ENCODE measurements around the gene DPAGT1.

DNA sequence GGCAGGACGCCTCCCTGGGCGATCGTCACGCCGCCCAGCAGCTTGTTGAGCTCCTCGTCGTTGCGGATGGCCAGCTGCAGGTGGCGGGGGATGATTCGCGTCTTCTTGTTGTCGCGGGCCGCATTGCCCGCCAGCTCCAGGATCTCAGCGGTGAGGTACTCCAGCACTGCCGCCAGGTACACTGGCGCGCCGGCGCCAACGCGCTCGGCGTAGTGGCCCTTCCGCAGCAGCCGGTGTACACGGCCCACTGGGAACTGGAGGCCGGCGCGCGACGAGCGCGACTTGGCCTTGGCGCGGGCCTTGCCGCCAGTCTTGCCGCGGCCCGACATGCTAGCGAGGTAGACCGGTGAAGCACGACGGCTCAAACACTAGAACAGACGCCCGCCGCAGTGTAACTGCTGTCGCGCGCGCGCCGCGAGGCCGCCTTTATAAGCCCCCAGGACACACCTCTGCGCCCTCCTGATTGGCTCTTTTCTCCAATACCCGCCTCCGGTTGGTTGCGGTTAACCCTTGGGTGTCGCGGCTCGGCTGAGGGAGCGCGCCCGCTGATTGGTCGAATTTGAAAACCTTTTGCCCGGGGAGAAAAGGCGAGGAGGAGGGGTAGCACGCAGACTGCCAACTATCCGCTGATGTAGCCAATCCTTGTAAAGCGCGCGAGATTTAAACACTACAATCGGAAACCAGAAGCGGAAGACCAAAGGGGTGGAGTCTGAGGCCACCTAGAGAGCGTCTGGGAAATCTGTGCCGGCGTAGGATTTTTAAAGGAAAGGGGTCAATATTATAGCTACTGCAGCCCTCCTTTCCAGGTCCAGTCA, 6.4 kb downstream of the DPAGT1 start:
- peak; percentile 97 to 99 for TF ChIP-seq POLR2A (IDR thresholded peaks at IDR 0.05)
- TF ChIP-seq, protein P1, sequence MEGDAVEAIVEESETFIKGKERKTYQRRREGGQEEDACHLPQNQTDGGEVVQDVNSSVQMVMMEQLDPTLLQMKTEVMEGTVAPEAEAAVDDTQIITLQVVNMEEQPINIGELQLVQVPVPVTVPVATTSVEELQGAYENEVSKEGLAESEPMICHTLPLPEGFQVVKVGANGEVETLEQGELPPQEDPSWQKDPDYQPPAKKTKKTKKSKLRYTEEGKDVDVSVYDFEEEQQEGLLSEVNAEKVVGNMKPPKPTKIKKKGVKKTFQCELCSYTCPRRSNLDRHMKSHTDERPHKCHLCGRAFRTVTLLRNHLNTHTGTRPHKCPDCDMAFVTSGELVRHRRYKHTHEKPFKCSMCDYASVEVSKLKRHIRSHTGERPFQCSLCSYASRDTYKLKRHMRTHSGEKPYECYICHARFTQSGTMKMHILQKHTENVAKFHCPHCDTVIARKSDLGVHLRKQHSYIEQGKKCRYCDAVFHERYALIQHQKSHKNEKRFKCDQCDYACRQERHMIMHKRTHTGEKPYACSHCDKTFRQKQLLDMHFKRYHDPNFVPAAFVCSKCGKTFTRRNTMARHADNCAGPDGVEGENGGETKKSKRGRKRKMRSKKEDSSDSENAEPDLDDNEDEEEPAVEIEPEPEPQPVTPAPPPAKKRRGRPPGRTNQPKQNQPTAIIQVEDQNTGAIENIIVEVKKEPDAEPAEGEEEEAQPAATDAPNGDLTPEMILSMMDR (IDR thresholded peaks at IDR 0.05), result peak in 2 of 6 experiments; percentile 5 to 46

All from adrenal gland (tissue), 5 donors.